A549 (cell line): ENCODE data around the gene ZNRF3. TPM values are rescaled to one million over a fixed set of nuclear protein-coding genes. Genes with fewer than 3 reads are reported as not detected.

ENCODE experiments used
- ATAC-seq, 2 experiments: fragments of 200-7000 bp in 1 of 2; fragments of >200 bp in 1 of 2; cut with Nextera tagmentation in 1 of 2; cut with Tn5 transposase in 1 of 2; 3 replicates each; pipeline versions ENCODE4 v1.8.0 to v1.9.1; 2018 to 2020; ENCODE audit warnings: mild to moderate bottlenecking in 1 of 2, moderate library complexity in 1 of 2
- CTCF ChIA-PET: fragments of 300-600 bp; sonication (Branson Sonifier 250); formaldehyde crosslinking; extraction: SDS; loops from one replicate; lab custom pipeline; 2021; ENCODE audit warnings: antibody characterized with exemption, inconsistent platforms; lab: Yijun Ruan, JAX
- POLR2A ChIA-PET: fragments of 350-600 bp; formaldehyde crosslinking; extraction: SDS; loops from one replicate; lab custom pipeline; 2021; ENCODE audit warnings: antibody characterized with exemption, inconsistent platforms; lab: Yijun Ruan, JAX
- DNase-seq, 2 experiments: peaks; one replicate each; pipeline versions ENCODE4 v3.0.0 to v3.0.0-alpha.2; 2011 to 2016; ENCODE audit warnings: low read depth in 1 of 2, low spot score in 1 of 2
- FAIRE-seq: peaks from 2 replicates; lab custom pipeline; 2011; peaks lifted over from hg19 to GRCh38; lab: Jason Lieb, UNC
- H3K27ac ChIP-seq, 2 experiments: fragments of >200 bp; sonication (Bioruptor Twin); formaldehyde crosslinking; 3 replicates each; pipeline ENCODE4 v1.5.1; 2016 to 2017
- H3K4me1 ChIP-seq: fragments of >200 bp; sonication (Bioruptor Twin); formaldehyde crosslinking; 3 replicates; pipeline ENCODE4 v1.6.1; 2016
- H3K4me2 ChIP-seq: fragments of >200 bp; sonication (Bioruptor Twin); formaldehyde crosslinking; 3 replicates; pipeline ENCODE4 v1.6.1; 2016
- H3K4me3 ChIP-seq: fragments of >200 bp; sonication (Bioruptor Twin); formaldehyde crosslinking; 3 replicates; pipeline ENCODE4 v1.5.1; 2016
- H3K9me3 ChIP-seq: fragments of >200 bp; sonication (Bioruptor Twin); formaldehyde crosslinking; 3 replicates; pipeline ENCODE4 v1.6.1; 2016
- EP300 ChIP-seq, 2 experiments: fragments of >200 bp; sonication (Bioruptor Twin); formaldehyde crosslinking; IDR thresholded peaks; 2 replicates in 1 of 2; 3 replicates in 1 of 2; pipeline ENCODE4 v1.6.1; 2016 to 2017
- HOXA7 ChIP-seq: fragments of 250-450 bp; sonication (Bioruptor Pico); IDR thresholded peaks from 2 replicates; pipeline ENCODE4 v1.5.0; 2020; ENCODE audit warnings: mild to moderate bottlenecking, moderate library complexity
- HOXB13 ChIP-seq: fragments of 250-450 bp; sonication (Bioruptor Pico); IDR thresholded peaks from 2 replicates; pipeline ENCODE4 v1.5.0; 2020; ENCODE audit warnings: low read depth, mild to moderate bottlenecking, moderate library complexity
- JUN ChIP-seq, 2 experiments: fragments of >200 bp; sonication (Bioruptor Twin); formaldehyde crosslinking; IDR thresholded peaks; 2 replicates in 1 of 2; 3 replicates in 1 of 2; pipeline ENCODE4 v1.6.1; 2016 to 2017
- JUNB ChIP-seq: fragments of >200 bp; sonication (Bioruptor Twin); formaldehyde crosslinking; IDR thresholded peaks from 2 replicates; pipeline ENCODE4 v1.6.1; 2016
- KDM5A ChIP-seq: fragments of 200-600 bp; sonication (generic); IDR thresholded peaks from 2 replicates; pipeline ENCODE4 v1.6.1; 2016; ENCODE audit warnings: antibody characterized with exemption, mild to moderate bottlenecking
- MAFK ChIP-seq: fragments of 450-650 bp; IDR thresholded peaks from 2 replicates; pipeline ENCODE4 v1.6.1; 2014; ENCODE audit not compliant: partially characterized antibody
- MAZ ChIP-seq: fragments of 150-350 bp; IDR thresholded peaks from 2 replicates; pipeline ENCODE4 v1.6.1; 2014; ENCODE audit warnings: antibody characterized with exemption, low read depth, low read length, borderline replicate concordance
- NFE2L2 ChIP-seq: fragments of 150-350 bp; conservative IDR thresholded peaks from 2 replicates; pipeline ENCODE4 v1.6.1; 2014; ENCODE audit warnings: low read length
- PHF8 ChIP-seq: fragments of 200-600 bp; sonication (generic); IDR thresholded peaks from 2 replicates; pipeline ENCODE4 v1.6.1; 2016; ENCODE audit warnings: low read depth, mild to moderate bottlenecking, antibody characterized with exemption, moderate library complexity, borderline replicate concordance
- RAD21 ChIP-seq, 2 experiments: fragments of >200 bp in 1 of 2; sonication (Bioruptor Twin) in 1 of 2; formaldehyde crosslinking in 1 of 2; IDR thresholded peaks in 1 of 2; conservative IDR thresholded peaks in 1 of 2; 2 replicates in 1 of 2; 3 replicates in 1 of 2; pipeline ENCODE4 v1.6.1; 2012 to 2018; ENCODE audit warnings: inconsistent platforms in 1 of 2
- RARB ChIP-seq: fragments of 250-450 bp; sonication (Bioruptor Pico); IDR thresholded peaks from 2 replicates; pipeline ENCODE4 v1.8.0; 2021; ENCODE audit warnings: mild to moderate bottlenecking, moderate library complexity
- RNF2 ChIP-seq: fragments of 200-600 bp; sonication (generic); IDR thresholded peaks from 2 replicates; pipeline ENCODE4 v1.6.1; 2016; ENCODE audit warnings: low read depth, mild to moderate bottlenecking, antibody characterized with exemption, moderate library complexity, borderline replicate concordance
- SMC3 ChIP-seq: fragments of >200 bp; sonication (Bioruptor Twin); formaldehyde crosslinking; IDR thresholded peaks from 3 replicates; pipeline ENCODE4 v1.6.1; 2018; ENCODE audit warnings: inconsistent platforms
- ZC3H11A ChIP-seq: fragments of 450-650 bp; IDR thresholded peaks from 2 replicates; pipeline ENCODE4 v1.6.1; 2014; ENCODE audit warnings: antibody characterized with exemption, mild to moderate bottlenecking
- ZFP36 ChIP-seq: fragments of 450-650 bp; IDR thresholded peaks from 2 replicates; pipeline ENCODE4 v1.6.1; 2014; ENCODE audit warnings: borderline replicate concordance; ENCODE audit not compliant: partially characterized antibody
- ZSCAN20 ChIP-seq: fragments of 250-450 bp; sonication (Bioruptor Pico); IDR thresholded peaks from 2 replicates; pipeline ENCODE4 v1.8.0; 2022; ENCODE audit warnings: mild to moderate bottlenecking, moderate library complexity
- WGBS: methylation state at CpG from one replicate; pipeline ENCODE4 v1.1.6; 2017; ENCODE audit errors: missing lambda C conversion rate; 5-methylcytosine and 5-hydroxymethylcytosine counted together
- polyA plus RNA-seq, 4 experiments: library from polyadenylated mRNA; depleted of rRNA in 3 of 4; stranded (reverse); fragments of >200 nt; fragmentation: RNase III in 1 of 4; extraction: RNeasy Plus Mini Kit Qiagen cat#74134 plus additional on column Dnase treatment in 1 of 4; gene quantifications; 2 replicates in 3 of 4; 3 replicates in 1 of 4; pipeline ENCODE4 v1.2.3, GENCODE V29; 2011 to 2017
- TF ChIP-seq, protein P1 (sequence below): IDR thresholded peaks from 2 replicates; pipeline ENCODE4 v1.6.1; 2012; ENCODE audit warnings: low read depth, borderline replicate concordance
- TF ChIP-seq, protein P2 (sequence below): fragments of 250-450 bp; sonication (Bioruptor Pico); IDR thresholded peaks from 2 replicates; pipeline ENCODE4 v1.5.0; 2020; ENCODE audit warnings: low read depth, mild to moderate bottlenecking, moderate library complexity
- TF ChIP-seq, protein P3 (sequence below): fragments of 250-450 bp; sonication (Bioruptor Pico); IDR thresholded peaks from 2 replicates; pipeline ENCODE4 v1.5.0; 2021; ENCODE audit warnings: mild to moderate bottlenecking, moderate library complexity, borderline replicate concordance
- TF ChIP-seq, protein P4 (sequence below): fragments of 450-650 bp; IDR thresholded peaks from 2 replicates; pipeline ENCODE4 v1.6.1; 2014; ENCODE audit warnings: antibody characterized with exemption
- TF ChIP-seq, protein P5 (sequence below): fragments of >200 bp; sonication (Bioruptor Twin); formaldehyde crosslinking; IDR thresholded peaks from 3 replicates; pipeline ENCODE4 v1.6.1; 2016
- TF ChIP-seq, protein P6 (sequence below): IDR thresholded peaks from 2 replicates; pipeline ENCODE4 v1.6.1; 2012

The ZNRF3 gene
- polyA plus RNA-seq, 2 of the 4 experiments (the other 2 are of a cell fraction) = 4.6 to 6.9 TPM

DNA sequence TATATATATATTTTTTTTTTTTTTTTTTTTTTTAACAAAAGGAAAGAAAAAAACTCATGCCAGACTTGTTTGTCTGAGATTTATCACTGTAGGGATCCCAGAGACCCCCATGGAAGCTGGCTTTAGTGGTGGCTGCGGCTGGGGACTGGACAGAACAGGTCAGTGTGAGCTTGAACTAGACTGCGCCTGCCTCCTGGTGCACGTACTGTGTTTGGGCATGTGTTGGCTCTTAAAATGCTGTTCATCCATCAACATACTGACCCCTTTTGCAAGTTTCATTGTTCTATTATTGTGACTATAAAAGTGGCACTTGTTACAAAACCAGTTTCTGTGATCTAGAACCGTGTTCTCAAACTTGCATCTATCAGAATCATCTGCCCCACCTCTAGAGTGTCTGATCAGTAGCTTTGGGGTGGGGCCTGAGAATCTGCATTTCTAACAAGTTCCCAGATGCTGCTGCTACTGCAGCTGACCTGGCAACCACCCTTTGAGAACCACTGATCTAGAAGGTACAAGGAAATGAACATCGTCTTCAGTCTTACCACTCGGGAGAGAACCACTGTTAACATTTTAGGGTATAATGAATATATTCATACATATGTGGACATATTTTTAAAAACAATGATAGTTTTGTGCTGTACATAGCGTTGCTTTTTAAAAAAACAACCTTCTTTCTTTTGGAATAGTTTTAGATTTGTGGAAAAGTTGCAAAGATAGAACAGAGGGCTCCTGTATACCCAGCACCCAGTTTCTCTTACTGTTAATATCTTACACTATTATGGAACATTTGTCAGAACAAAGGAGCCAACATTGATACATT lies 54.0 kb downstream of the ZNRF3 start:
- DNase-seq (no peak), FAIRE-seq (no peak), ATAC-seq (no peak)
- Histone ChIP-seq H3K4me1 (peaks cover 52% of the 10 kb centered on the region), H3K4me3 (no peak overlapping the region), H3K27ac (no peak overlapping the region), H3K9me3 (no peaks in the 10 kb centered on the region), H3K4me2 (no peak overlapping the region)
- TF ChIP-seq HOXB13 (CRISPR knock-in tag) = no peak
- TF ChIP-seq JUNB = no peak
- no peak for TF ChIP-seq PHF8
- TF ChIP-seq, protein P1, sequence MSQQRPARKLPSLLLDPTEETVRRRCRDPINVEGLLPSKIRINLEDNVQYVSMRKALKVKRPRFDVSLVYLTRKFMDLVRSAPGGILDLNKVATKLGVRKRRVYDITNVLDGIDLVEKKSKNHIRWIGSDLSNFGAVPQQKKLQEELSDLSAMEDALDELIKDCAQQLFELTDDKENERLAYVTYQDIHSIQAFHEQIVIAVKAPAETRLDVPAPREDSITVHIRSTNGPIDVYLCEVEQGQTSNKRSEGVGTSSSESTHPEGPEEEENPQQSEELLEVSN = no peak
- WGBS = 91% methylated on average over 6 of the region's 7 CpGs
- ChIA-PET POLR2A (no interaction called here), CTCF (interaction anchor here (1.6 kb wide), 1 partner anchor 19 kb away, joined by 3 read pairs; no protein-coding TSS in a partner anchor)

DNA sequence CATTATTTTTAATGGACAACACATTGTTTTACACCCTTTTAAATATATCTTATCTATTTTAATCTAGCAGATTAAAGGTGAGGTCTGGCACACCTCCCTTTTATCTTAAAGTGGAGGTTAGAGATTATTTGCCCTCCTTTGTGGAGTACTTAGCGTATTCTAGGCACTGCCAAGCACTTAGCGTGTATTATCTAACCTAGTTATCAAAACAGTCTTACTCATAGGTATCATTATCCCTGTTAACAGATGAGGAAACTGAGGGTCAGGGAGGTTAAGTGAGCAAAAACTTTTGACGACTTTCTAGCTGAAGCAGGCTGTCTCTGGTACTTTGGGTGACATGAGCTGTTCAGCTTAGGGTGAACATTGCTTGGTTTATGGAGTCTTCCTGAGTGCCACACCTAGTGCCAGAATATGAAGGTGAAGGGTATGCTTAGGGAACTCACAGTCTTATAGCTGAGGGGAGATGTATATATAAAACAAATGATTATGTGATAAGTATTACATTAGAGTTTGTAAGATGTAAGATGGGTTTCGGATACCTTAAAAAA lies 55.0 kb downstream of the ZNRF3 start:
- 90% methylated on average over 4 of the region's 4 CpGs for WGBS
- Histone ChIP-seq H3K27ac (no peak overlapping the region), H3K9me3 (no peaks in the 10 kb centered on the region), H3K4me1 (peaks cover 52% of the 10 kb centered on the region), H3K4me3 (no peak overlapping the region), H3K4me2 (no peak overlapping the region)
- ChIA-PET POLR2A (no interaction called here), CTCF (interaction anchor here (1.6 kb wide), 1 partner anchor 19 kb away, joined by 3 read pairs; no protein-coding TSS in a partner anchor)
- ATAC-seq (no peak), DNase-seq (no peak), FAIRE-seq (no peak)
- no peak for TF ChIP-seq SMC3
- TF ChIP-seq RAD21 (conservative IDR thresholded peaks at IDR 0.05 in 1 of 2, IDR thresholded peaks at IDR 0.05 in 1 of 2) = no peak
- no peak for TF ChIP-seq ZFP36
- no peak for TF ChIP-seq MAFK
- TF ChIP-seq, protein P1 = no peak
- TF ChIP-seq, protein P2, sequence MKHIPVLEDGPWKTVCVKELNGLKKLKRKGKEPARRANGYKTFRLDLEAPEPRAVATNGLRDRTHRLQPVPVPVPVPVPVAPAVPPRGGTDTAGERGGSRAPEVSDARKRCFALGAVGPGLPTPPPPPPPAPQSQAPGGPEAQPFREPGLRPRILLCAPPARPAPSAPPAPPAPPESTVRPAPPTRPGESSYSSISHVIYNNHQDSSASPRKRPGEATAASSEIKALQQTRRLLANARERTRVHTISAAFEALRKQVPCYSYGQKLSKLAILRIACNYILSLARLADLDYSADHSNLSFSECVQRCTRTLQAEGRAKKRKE (CRISPR knock-in tag) = no peak
- no peak for TF ChIP-seq ZC3H11A
- TF ChIP-seq, protein P3, sequence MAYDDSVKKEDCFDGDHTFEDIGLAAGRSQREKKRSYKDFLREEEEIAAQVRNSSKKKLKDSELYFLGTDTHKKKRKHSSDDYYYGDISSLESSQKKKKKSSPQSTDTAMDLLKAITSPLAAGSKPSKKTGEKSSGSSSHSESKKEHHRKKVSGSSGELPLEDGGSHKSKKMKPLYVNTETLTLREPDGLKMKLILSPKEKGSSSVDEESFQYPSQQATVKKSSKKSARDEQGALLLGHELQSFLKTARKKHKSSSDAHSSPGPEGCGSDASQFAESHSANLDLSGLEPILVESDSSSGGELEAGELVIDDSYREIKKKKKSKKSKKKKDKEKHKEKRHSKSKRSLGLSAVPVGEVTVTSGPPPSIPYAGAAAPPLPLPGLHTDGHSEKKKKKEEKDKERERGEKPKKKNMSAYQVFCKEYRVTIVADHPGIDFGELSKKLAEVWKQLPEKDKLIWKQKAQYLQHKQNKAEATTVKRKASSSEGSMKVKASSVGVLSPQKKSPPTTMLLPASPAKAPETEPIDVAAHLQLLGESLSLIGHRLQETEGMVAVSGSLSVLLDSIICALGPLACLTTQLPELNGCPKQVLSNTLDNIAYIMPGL = no peak
- TF ChIP-seq RNF2 = no peak
- no peak for TF ChIP-seq NFE2L2
- no peak for TF ChIP-seq JUN (IDR thresholded peaks at IDR 0.05)
- TF ChIP-seq, protein P4, sequence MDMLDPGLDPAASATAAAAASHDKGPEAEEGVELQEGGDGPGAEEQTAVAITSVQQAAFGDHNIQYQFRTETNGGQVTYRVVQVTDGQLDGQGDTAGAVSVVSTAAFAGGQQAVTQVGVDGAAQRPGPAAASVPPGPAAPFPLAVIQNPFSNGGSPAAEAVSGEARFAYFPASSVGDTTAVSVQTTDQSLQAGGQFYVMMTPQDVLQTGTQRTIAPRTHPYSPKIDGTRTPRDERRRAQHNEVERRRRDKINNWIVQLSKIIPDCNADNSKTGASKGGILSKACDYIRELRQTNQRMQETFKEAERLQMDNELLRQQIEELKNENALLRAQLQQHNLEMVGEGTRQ = no peak
- no peak for TF ChIP-seq KDM5A
- TF ChIP-seq ZSCAN20 = no peak
- TF ChIP-seq MAZ = no peak
- no peak for TF ChIP-seq HOXA7 (CRISPR knock-in tag)
- TF ChIP-seq, protein P5, sequence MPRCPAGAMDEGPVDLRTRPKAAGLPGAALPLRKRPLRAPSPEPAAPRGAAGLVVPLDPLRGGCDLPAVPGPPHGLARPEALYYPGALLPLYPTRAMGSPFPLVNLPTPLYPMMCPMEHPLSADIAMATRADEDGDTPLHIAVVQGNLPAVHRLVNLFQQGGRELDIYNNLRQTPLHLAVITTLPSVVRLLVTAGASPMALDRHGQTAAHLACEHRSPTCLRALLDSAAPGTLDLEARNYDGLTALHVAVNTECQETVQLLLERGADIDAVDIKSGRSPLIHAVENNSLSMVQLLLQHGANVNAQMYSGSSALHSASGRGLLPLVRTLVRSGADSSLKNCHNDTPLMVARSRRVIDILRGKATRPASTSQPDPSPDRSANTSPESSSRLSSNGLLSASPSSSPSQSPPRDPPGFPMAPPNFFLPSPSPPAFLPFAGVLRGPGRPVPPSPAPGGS = no peak
- no peak for TF ChIP-seq RARB (CRISPR knock-in tag)
- TF ChIP-seq, protein P6, sequence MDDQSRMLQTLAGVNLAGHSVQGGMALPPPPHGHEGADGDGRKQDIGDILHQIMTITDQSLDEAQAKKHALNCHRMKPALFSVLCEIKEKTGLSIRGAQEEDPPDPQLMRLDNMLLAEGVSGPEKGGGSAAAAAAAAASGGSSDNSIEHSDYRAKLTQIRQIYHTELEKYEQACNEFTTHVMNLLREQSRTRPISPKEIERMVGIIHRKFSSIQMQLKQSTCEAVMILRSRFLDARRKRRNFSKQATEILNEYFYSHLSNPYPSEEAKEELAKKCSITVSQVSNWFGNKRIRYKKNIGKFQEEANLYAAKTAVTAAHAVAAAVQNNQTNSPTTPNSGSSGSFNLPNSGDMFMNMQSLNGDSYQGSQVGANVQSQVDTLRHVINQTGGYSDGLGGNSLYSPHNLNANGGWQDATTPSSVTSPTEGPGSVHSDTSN = no peak
- TF ChIP-seq EP300 (IDR thresholded peaks at IDR 0.05) = no peak
